Measurements from ENCODE around the gene OR1S1.

Gene OR1S1

DNA sequence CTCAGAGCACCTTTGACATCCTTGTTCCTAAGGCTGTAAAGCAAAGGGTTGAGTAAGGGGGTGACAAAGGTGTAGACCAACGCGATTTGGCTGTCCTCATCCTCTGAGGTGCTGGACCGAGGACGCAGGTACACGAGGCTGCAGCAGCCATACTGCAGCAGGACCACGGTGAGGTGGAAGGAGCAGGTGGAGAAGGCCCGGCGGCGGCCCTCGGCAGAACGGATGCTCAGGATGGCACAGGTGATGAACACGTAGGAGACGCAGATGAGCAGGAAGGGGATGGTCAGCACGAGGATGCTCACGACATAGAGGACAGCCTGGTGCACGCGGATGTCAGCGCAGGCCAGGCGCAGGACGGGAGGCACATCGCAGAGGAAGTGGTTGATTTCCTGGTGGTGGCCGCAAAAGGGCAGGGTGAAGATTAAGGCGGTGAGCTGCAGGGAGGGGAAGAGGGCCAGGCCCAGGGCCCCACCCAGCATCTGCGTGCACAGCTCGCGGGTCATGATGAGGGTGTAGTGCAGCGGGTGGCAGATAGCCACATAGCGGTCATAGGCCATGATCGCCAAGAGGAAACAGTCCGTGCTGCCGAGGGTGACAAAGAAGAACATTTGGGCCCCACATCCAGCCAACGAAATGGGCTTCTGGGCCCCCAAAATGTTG, 15.6 kb downstream of the OR1S1 start:
- H3K4me1 ChIP-seq (ENCODE audit: low read depth, poor library complexity, severe bottlenecking) = no peaks in the 10 kb centered on the region
- H3K4me2 ChIP-seq = no peak overlapping the region
- H3K4me3 ChIP-seq (IDR thresholded peaks at IDR 0.05; ENCODE audit: insufficient read depth, low read depth, low read length) = no peak overlapping the region
- H3K27ac ChIP-seq = no peak overlapping the region
- no peaks in the 10 kb centered on the region for H3K36me3 ChIP-seq (ENCODE audit: insufficient read depth)
- no peaks in the 10 kb centered on the region for H3K79me2 ChIP-seq (ENCODE audit: insufficient read depth, low read depth)
- no peaks in the 10 kb centered on the region for H3K27me3 ChIP-seq (ENCODE audit: insufficient read depth, low read depth)
- TF ChIP-seq, protein P1, sequence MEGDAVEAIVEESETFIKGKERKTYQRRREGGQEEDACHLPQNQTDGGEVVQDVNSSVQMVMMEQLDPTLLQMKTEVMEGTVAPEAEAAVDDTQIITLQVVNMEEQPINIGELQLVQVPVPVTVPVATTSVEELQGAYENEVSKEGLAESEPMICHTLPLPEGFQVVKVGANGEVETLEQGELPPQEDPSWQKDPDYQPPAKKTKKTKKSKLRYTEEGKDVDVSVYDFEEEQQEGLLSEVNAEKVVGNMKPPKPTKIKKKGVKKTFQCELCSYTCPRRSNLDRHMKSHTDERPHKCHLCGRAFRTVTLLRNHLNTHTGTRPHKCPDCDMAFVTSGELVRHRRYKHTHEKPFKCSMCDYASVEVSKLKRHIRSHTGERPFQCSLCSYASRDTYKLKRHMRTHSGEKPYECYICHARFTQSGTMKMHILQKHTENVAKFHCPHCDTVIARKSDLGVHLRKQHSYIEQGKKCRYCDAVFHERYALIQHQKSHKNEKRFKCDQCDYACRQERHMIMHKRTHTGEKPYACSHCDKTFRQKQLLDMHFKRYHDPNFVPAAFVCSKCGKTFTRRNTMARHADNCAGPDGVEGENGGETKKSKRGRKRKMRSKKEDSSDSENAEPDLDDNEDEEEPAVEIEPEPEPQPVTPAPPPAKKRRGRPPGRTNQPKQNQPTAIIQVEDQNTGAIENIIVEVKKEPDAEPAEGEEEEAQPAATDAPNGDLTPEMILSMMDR (conservative IDR thresholded peaks at IDR 0.05; ENCODE audit: low read depth, low read length) = no peak
- H2AFZ ChIP-seq (ENCODE audit: low read depth) = no peak overlapping the region
- H4K20me1 ChIP-seq (ENCODE audit: insufficient read depth) = no peaks in the 10 kb centered on the region
- H3K9ac ChIP-seq = no peak overlapping the region

- no peaks in the 10 kb centered on the region for H3K79me2 ChIP-seq (ENCODE audit: insufficient read depth, low read depth)
Observed at GRCh38 chr11:58243954-58244353, 31.4 kb downstream of the OR1S1 start.

DNA sequence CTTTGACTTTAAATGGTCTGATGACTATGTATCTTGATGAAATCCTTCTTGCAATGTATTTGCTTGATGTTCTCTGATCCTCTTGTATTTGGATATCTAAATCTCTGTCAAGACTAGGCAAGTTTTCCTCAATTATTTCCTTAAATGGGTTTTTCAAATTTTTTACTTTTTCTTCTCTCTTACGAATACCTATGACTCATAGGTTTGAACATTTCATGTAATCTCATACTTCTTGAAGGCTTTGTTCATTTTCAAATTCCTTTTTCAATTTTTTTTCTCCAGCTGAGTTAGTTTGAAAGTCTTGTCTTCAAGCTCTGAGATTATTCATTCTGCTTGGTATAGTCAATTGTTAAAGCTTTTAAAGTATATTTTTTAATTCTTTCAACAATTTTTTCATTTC, 42.4 kb downstream of the OR1S1 start:
- Histone ChIP-seq H3K4me2 (no peak overlapping the region), H3K27ac (no peak overlapping the region), H2AFZ (ENCODE audit: low read depth) (no peak overlapping the region), H3K4me3 (IDR thresholded peaks at IDR 0.05; ENCODE audit: insufficient read depth, low read depth, low read length) (no peak overlapping the region), H4K20me1 (ENCODE audit: insufficient read depth) (no peaks in the 10 kb centered on the region), H3K36me3 (ENCODE audit: insufficient read depth) (no peaks in the 10 kb centered on the region), H3K79me2 (ENCODE audit: insufficient read depth, low read depth) (no peaks in the 10 kb centered on the region), H3K9ac (no peak overlapping the region), H3K4me1 (ENCODE audit: low read depth, poor library complexity, severe bottlenecking) (no peaks in the 10 kb centered on the region), H3K27me3 (ENCODE audit: insufficient read depth, low read depth) (no peaks in the 10 kb centered on the region)
- TF ChIP-seq, protein P1 (conservative IDR thresholded peaks at IDR 0.05; ENCODE audit: low read depth, low read length) = no peak

More at GRCh38 chr11:58243954-58244353, 31.4 kb downstream of the OR1S1 start:
- no peaks in the 10 kb centered on the region for H3K4me1 ChIP-seq (ENCODE audit: low read depth, poor library complexity, severe bottlenecking)
- no peak overlapping the region for H3K4me2 ChIP-seq
- no peak overlapping the region for H3K27ac ChIP-seq
- H3K36me3 ChIP-seq (ENCODE audit: insufficient read depth) = no peaks in the 10 kb centered on the region
- no peak overlapping the region for H2AFZ ChIP-seq (ENCODE audit: low read depth)
- no peak overlapping the region for H3K9ac ChIP-seq
- no peaks in the 10 kb centered on the region for H3K27me3 ChIP-seq (ENCODE audit: insufficient read depth, low read depth)
- TF ChIP-seq, protein P1 (conservative IDR thresholded peaks at IDR 0.05; ENCODE audit: low read depth, low read length) = no peak
- no peaks in the 10 kb centered on the region for H4K20me1 ChIP-seq (ENCODE audit: insufficient read depth)
- H3K4me3 ChIP-seq (IDR thresholded peaks at IDR 0.05; ENCODE audit: insufficient read depth, low read depth, low read length) = no peak overlapping the region

DNA sequence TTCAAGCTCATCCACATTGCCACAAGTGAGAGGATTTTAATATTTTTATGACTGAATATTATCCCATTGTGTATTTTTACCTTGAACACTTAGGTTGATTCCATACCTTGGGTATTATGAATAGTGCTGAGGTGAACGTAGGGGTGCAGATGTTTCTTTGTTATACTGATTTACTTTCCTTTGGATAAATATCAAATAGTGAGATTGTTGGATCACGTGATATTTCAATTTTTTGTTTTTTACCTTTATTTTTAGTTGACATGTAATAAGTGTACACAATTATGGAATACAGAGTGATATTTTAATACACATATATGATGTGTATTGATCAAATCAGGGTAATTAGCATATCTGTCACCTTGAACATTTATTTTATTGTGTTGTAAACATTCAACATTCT, 47.5 kb downstream of the OR1S1 start:
- Histone ChIP-seq H3K79me2 (ENCODE audit: insufficient read depth, low read depth) (no peaks in the 10 kb centered on the region), H3K4me3 (IDR thresholded peaks at IDR 0.05; ENCODE audit: insufficient read depth, low read depth, low read length) (no peak overlapping the region), H2AFZ (ENCODE audit: low read depth) (no peak overlapping the region), H4K20me1 (ENCODE audit: insufficient read depth) (no peaks in the 10 kb centered on the region), H3K9ac (no peak overlapping the region), H3K27me3 (ENCODE audit: insufficient read depth, low read depth) (no peaks in the 10 kb centered on the region), H3K27ac (no peak overlapping the region), H3K4me1 (ENCODE audit: low read depth, poor library complexity, severe bottlenecking) (no peaks in the 10 kb centered on the region), H3K36me3 (ENCODE audit: insufficient read depth) (no peaks in the 10 kb centered on the region), H3K4me2 (no peak overlapping the region)
- TF ChIP-seq, protein P1 (conservative IDR thresholded peaks at IDR 0.05; ENCODE audit: low read depth, low read length) = no peak
